K562 treated with DMSO at 1 percent for 24 hours (cell line): Measurements from ENCODE around the gene ADAMTS3. TPM values are rescaled to one million over a fixed set of nuclear protein-coding genes. Genes with fewer than 3 reads are reported as not detected.

Experiments used
- total RNA-seq: library from RNA; unstranded; fragments of 300-600 nt; gene quantifications from 2 replicates; pipeline ENCODE4 v1.2.3, GENCODE V29; 2022; ENCODE audit warnings: low read depth; ENCODE audit not compliant: insufficient read depth

Gene ADAMTS3
- total RNA-seq = 8.2 and 8.9 TPM in 2 replicates

GRCh38 chr4:72568959-72569718, at the start of gene ADAMTS3:
Gene ADAMTS3 (minus strand): TSS chr4:72569221. CDS start chr4:72568762, 459 bp downstream.

